Liver (tissue), 9 donors: ENCODE results near the gene ZWINT. TPM values are rescaled to one million over a fixed set of nuclear protein-coding genes. Genes with fewer than 3 reads are reported as not detected.
A peak's percentile ranks its signal among the peaks of the same experiment; 100 is the strongest.

Source experiments
- DNase-seq: peaks from one replicate; pipeline ENCODE4 v3.0.0-alpha.2; 2017; ENCODE audit warnings: low spot score
- H3K27ac ChIP-seq, 2 donors: one replicate each; pipeline ENCODE4 v1.7.0; 2013; ENCODE audit warnings: inconsistent platforms in 2 of 2, low read length in 2 of 2, control low read depth in 1 of 2, low read depth in 1 of 2, mild to moderate bottlenecking in 1 of 2
- H3K27me3 ChIP-seq, 4 donors: one replicate each; pipeline versions ENCODE4 v1.6.1 to v1.7.0; 2013; ENCODE audit warnings: low read length in 3 of 4, inconsistent platforms in 1 of 4, mild to moderate bottlenecking in 1 of 4, moderate library complexity in 1 of 4; ENCODE audit not compliant: control insufficient read depth in 4 of 4, insufficient read depth in 4 of 4
- H3K36me3 ChIP-seq, 4 donors: one replicate each; pipeline versions ENCODE4 v1.6.1 to v1.7.0; 2013; ENCODE audit warnings: low read length in 3 of 4, mild to moderate bottlenecking in 3 of 4, low read depth in 1 of 4, moderate library complexity in 1 of 4; ENCODE audit not compliant: control insufficient read depth in 4 of 4, insufficient read depth in 3 of 4
- H3K4me1 ChIP-seq, 4 donors: one replicate each; pipeline versions ENCODE4 v1.6.1 to v1.7.0; 2013; ENCODE audit warnings: low read length in 3 of 4, mild to moderate bottlenecking in 3 of 4, moderate library complexity in 1 of 4; ENCODE audit not compliant: control insufficient read depth in 4 of 4, insufficient read depth in 4 of 4
- H3K4me3 ChIP-seq, 3 donors: one replicate each; pipeline versions ENCODE4 v1.6.1 to v1.7.0; 2013; ENCODE audit warnings: low read length in 3 of 3, control low read depth in 1 of 3, low read depth in 1 of 3, mild to moderate bottlenecking in 1 of 3
- H3K9ac ChIP-seq, 2 donors: one replicate each; pipeline ENCODE4 v1.7.0; 2013; ENCODE audit warnings: low read length in 2 of 2, mild to moderate bottlenecking in 2 of 2, moderate library complexity in 2 of 2, control low read depth in 1 of 2, low read depth in 1 of 2
- H3K9me3 ChIP-seq, 4 donors: one replicate each; pipeline versions ENCODE4 v1.6.1 to v1.7.0; 2013; ENCODE audit warnings: low read length in 3 of 4; ENCODE audit not compliant: control insufficient read depth in 4 of 4
- EGR1 ChIP-seq, 2 donors: IDR thresholded peaks; 2 replicates each; pipeline ENCODE4 v1.6.1; 2016 to 2018; ENCODE audit warnings: antibody characterized with exemption in 2 of 2, low read depth in 2 of 2
- FOXA1 ChIP-seq: IDR thresholded peaks from 2 replicates; pipeline ENCODE4 v1.6.1; 2016; ENCODE audit warnings: antibody characterized with exemption
- FOXA2 ChIP-seq: IDR thresholded peaks from 2 replicates; pipeline ENCODE4 v1.6.1; 2016; ENCODE audit warnings: antibody characterized with exemption
- GABPA ChIP-seq, 2 donors: IDR thresholded peaks in 1 of 2; conservative IDR thresholded peaks in 1 of 2; 2 replicates each; pipeline ENCODE4 v1.6.1; 2016; ENCODE audit warnings: antibody characterized with exemption in 2 of 2, mild to moderate bottlenecking in 1 of 2, moderate library complexity in 1 of 2
- HNF4A ChIP-seq, 2 donors: conservative IDR thresholded peaks; 2 replicates each; pipeline ENCODE4 v1.6.1; 2016; ENCODE audit warnings: antibody characterized with exemption in 2 of 2, mild to moderate bottlenecking in 2 of 2
- HNF4G ChIP-seq: IDR thresholded peaks from 2 replicates; pipeline ENCODE4 v1.6.1; 2016; ENCODE audit warnings: antibody characterized with exemption
- JUND ChIP-seq, 2 donors: IDR thresholded peaks; 2 replicates each; pipeline ENCODE4 v1.6.1; 2016; ENCODE audit warnings: antibody characterized with exemption in 2 of 2
- NR2F2 ChIP-seq: IDR thresholded peaks from 2 replicates; pipeline ENCODE4 v1.6.1; 2016; ENCODE audit warnings: antibody characterized with exemption
- RAD21 ChIP-seq, 2 donors: IDR thresholded peaks; 2 replicates each; pipeline ENCODE4 v1.6.1; 2016; ENCODE audit warnings: antibody characterized with exemption in 2 of 2, mild to moderate bottlenecking in 2 of 2
- RXRA ChIP-seq, 2 donors: IDR thresholded peaks; 2 replicates each; pipeline ENCODE4 v1.6.1; 2017 to 2018; ENCODE audit warnings: antibody characterized with exemption in 2 of 2, mild to moderate bottlenecking in 1 of 2
- SP1 ChIP-seq: IDR thresholded peaks from 2 replicates; pipeline ENCODE4 v1.6.1; 2018; ENCODE audit warnings: antibody characterized with exemption, mild to moderate bottlenecking
- TAF1 ChIP-seq: conservative IDR thresholded peaks from 2 replicates; pipeline ENCODE4 v1.6.1; 2016; ENCODE audit warnings: antibody characterized with exemption, mild to moderate bottlenecking
- YY1 ChIP-seq: IDR thresholded peaks from 2 replicates; pipeline ENCODE4 v1.6.1; 2016; ENCODE audit warnings: antibody characterized with exemption, mild to moderate bottlenecking
- WGBS: extraction: QIAGEN DNeasy Blood & Tissue Kit; methylation state at CpG from one replicate; pipeline ENCODE4 v1.1.7; 2013; 5-methylcytosine and 5-hydroxymethylcytosine counted together
- polyA plus RNA-seq, 2 donors: library from polyadenylated mRNA; stranded (reverse) in 1 of 2; unstranded in 1 of 2; fragments of 200-250 nt in 1 of 2; fragments of >200 nt in 1 of 2; fragmentation: Nextera tagmentation in 1 of 2; extraction: Ambion mirVana in 1 of 2; gene quantifications; one replicate each; pipeline versions ENCODE4 v1.2.1 to v1.2.3, GENCODE V29; 2013 to 2015
- total RNA-seq, 2 donors: library from RNA; depleted of rRNA; stranded (reverse); fragments of >200 nt; gene quantifications; one replicate each; pipeline ENCODE4 v1.2.3, GENCODE V29; 2014
- TF ChIP-seq, protein P1 (sequence below): fragments of 150-350 bp; IDR thresholded peaks from 2 replicates; pipeline ENCODE4 v1.5.1; 2017; ENCODE audit warnings: improper control_type of control experiment, low read depth, low read length; ENCODE audit not compliant: missing input control
- TF ChIP-seq, protein P2 (sequence below): IDR thresholded peaks from 2 replicates; pipeline ENCODE4 v1.6.1; 2016; ENCODE audit warnings: antibody characterized with exemption
- TF ChIP-seq, protein P3 (sequence below): IDR thresholded peaks from 2 replicates; pipeline ENCODE4 v1.6.1; 2016; ENCODE audit warnings: antibody characterized with exemption
- TF ChIP-seq, protein P4 (sequence below): IDR thresholded peaks from 2 replicates; pipeline ENCODE4 v1.6.1; 2016; ENCODE audit warnings: antibody characterized with exemption, mild to moderate bottlenecking
- TF ChIP-seq, protein P5 (sequence below): IDR thresholded peaks from 2 replicates; pipeline ENCODE4 v1.6.1; 2016; ENCODE audit warnings: antibody characterized with exemption
- donor health status: healthy.
- donor health status: healthy.
- donor health status: healthy.
- donor health status: healthy.
- donor health status: healthy.

Gene ZWINT
- total and polyA plus RNA-seq, 4 donors: 0.25 to 53.6 (median 5.5) TPM

DNA sequence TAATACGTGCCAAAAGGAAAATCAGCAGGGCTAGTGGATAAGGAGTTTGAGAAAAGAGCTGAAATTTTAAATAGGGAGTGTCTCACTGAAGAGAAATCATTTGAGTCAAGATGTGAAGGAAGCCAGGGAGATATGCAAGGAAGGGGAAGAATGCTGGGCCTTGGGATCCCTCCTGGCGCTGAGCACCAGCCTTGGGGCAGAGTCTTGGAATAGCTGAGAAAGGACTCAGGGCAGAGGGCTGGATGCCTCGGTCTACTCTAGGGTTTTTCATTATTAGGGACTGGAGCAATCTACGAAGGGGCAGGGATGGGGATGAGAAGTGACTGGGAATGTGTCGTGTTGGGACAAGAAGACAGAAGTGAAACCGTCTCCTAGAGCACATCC, 484 bp downstream of the ZWINT start:
- Histone ChIP-seq H3K27ac (no peak overlapping the region), H3K9me3 (no peaks in the 10 kb centered on the region), H3K9ac (no peak overlapping the region), H3K4me3 (peak overlapping the region; percentile 53 to 79 (median 59)), H3K4me1 (peaks cover 4 to 11% (median 7%) of the 10 kb centered on the region in 4 donors), H3K27me3 (no peaks in the 10 kb centered on the region), H3K36me3 (no peaks in the 10 kb centered on the region)
- 8% methylated on average over 6 of the region's 6 CpGs for WGBS
- TF ChIP-seq GABPA (IDR thresholded peaks at IDR 0.05 in 1 of 2, conservative IDR thresholded peaks at IDR 0.05 in 1 of 2): no peak
- no peak for DNase-seq

DNA sequence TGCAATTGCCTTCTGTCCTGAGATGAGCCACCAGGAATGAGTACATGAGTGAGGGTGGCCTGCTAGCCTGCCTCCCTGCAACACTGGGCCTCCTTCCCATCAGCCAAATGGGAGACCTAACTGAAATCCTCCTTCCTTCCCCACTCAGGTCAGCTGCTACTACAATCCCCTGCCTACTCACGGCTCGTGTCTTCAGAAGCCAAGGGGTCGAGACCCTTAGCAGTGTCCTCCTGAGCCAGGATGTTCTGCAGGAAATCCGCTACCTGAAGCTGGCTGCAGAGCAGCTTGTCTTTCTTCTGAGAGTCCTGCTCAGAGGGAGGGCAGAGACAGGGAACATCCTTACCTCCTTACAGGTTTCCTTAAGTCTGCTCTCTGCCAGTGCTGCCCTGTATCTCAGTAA, 1.2 kb downstream of the ZWINT start:
- Histone ChIP-seq H3K9me3 (no peaks in the 10 kb centered on the region), H3K4me1 (peaks cover 4 to 11% (median 7%) of the 10 kb centered on the region in 4 donors), H3K27ac (no peak overlapping the region), H3K36me3 (no peaks in the 10 kb centered on the region), H3K27me3 (no peaks in the 10 kb centered on the region), H3K9ac (no peak overlapping the region), H3K4me3 (no peak overlapping the region)
- TF ChIP-seq, protein P1, sequence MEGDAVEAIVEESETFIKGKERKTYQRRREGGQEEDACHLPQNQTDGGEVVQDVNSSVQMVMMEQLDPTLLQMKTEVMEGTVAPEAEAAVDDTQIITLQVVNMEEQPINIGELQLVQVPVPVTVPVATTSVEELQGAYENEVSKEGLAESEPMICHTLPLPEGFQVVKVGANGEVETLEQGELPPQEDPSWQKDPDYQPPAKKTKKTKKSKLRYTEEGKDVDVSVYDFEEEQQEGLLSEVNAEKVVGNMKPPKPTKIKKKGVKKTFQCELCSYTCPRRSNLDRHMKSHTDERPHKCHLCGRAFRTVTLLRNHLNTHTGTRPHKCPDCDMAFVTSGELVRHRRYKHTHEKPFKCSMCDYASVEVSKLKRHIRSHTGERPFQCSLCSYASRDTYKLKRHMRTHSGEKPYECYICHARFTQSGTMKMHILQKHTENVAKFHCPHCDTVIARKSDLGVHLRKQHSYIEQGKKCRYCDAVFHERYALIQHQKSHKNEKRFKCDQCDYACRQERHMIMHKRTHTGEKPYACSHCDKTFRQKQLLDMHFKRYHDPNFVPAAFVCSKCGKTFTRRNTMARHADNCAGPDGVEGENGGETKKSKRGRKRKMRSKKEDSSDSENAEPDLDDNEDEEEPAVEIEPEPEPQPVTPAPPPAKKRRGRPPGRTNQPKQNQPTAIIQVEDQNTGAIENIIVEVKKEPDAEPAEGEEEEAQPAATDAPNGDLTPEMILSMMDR: no peak
- TF ChIP-seq, protein P2, sequence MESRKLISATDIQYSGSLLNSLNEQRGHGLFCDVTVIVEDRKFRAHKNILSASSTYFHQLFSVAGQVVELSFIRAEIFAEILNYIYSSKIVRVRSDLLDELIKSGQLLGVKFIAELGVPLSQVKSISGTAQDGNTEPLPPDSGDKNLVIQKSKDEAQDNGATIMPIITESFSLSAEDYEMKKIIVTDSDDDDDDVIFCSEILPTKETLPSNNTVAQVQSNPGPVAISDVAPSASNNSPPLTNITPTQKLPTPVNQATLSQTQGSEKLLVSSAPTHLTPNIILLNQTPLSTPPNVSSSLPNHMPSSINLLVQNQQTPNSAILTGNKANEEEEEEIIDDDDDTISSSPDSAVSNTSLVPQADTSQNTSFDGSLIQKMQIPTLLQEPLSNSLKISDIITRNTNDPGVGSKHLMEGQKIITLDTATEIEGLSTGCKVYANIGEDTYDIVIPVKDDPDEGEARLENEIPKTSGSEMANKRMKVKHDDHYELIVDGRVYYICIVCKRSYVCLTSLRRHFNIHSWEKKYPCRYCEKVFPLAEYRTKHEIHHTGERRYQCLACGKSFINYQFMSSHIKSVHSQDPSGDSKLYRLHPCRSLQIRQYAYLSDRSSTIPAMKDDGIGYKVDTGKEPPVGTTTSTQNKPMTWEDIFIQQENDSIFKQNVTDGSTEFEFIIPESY: no peak
- TF ChIP-seq HNF4A (conservative IDR thresholded peaks at IDR 0.05) (no peak), RXRA (IDR thresholded peaks at IDR 0.05) (no peak), YY1 (no peak), HNF4G (no peak), SP1 (no peak), FOXA1 (no peak), RAD21 (IDR thresholded peaks at IDR 0.05) (no peak), FOXA2 (no peak), EGR1 (IDR thresholded peaks at IDR 0.05; ENCODE audit: low read depth in 2 of 2) (no peak), GABPA (IDR thresholded peaks at IDR 0.05 in 1 of 2, conservative IDR thresholded peaks at IDR 0.05 in 1 of 2) (no peak), JUND (IDR thresholded peaks at IDR 0.05) (no peak), TAF1 (no peak), NR2F2 (no peak)
- TF ChIP-seq, protein P3, sequence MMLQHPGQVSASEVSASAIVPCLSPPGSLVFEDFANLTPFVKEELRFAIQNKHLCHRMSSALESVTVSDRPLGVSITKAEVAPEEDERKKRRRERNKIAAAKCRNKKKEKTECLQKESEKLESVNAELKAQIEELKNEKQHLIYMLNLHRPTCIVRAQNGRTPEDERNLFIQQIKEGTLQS: no peak
- TF ChIP-seq, protein P4, sequence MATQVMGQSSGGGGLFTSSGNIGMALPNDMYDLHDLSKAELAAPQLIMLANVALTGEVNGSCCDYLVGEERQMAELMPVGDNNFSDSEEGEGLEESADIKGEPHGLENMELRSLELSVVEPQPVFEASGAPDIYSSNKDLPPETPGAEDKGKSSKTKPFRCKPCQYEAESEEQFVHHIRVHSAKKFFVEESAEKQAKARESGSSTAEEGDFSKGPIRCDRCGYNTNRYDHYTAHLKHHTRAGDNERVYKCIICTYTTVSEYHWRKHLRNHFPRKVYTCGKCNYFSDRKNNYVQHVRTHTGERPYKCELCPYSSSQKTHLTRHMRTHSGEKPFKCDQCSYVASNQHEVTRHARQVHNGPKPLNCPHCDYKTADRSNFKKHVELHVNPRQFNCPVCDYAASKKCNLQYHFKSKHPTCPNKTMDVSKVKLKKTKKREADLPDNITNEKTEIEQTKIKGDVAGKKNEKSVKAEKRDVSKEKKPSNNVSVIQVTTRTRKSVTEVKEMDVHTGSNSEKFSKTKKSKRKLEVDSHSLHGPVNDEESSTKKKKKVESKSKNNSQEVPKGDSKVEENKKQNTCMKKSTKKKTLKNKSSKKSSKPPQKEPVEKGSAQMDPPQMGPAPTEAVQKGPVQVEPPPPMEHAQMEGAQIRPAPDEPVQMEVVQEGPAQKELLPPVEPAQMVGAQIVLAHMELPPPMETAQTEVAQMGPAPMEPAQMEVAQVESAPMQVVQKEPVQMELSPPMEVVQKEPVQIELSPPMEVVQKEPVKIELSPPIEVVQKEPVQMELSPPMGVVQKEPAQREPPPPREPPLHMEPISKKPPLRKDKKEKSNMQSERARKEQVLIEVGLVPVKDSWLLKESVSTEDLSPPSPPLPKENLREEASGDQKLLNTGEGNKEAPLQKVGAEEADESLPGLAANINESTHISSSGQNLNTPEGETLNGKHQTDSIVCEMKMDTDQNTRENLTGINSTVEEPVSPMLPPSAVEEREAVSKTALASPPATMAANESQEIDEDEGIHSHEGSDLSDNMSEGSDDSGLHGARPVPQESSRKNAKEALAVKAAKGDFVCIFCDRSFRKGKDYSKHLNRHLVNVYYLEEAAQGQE: no peak
- TF ChIP-seq, protein P5, sequence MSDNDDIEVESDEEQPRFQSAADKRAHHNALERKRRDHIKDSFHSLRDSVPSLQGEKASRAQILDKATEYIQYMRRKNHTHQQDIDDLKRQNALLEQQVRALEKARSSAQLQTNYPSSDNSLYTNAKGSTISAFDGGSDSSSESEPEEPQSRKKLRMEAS: no peak
- WGBS: 92% methylated on average over 4 of the region's 4 CpGs
- no peak for DNase-seq
